CD1c-positive myeloid dendritic cell (primary cell): ENCODE results near the gene MCL1.
"Not testable (repeated sequence)": the region's sequence is repeated elsewhere in the genome, so short reads cannot be mapped to it uniquely, and the experiment has no call there.

Source experiments
- DNase-seq: peaks from one replicate; pipeline ENCODE4 v3.0.0-alpha.2; 2016; ENCODE audit errors: extremely low spot score

MCL1 gene

DNA sequence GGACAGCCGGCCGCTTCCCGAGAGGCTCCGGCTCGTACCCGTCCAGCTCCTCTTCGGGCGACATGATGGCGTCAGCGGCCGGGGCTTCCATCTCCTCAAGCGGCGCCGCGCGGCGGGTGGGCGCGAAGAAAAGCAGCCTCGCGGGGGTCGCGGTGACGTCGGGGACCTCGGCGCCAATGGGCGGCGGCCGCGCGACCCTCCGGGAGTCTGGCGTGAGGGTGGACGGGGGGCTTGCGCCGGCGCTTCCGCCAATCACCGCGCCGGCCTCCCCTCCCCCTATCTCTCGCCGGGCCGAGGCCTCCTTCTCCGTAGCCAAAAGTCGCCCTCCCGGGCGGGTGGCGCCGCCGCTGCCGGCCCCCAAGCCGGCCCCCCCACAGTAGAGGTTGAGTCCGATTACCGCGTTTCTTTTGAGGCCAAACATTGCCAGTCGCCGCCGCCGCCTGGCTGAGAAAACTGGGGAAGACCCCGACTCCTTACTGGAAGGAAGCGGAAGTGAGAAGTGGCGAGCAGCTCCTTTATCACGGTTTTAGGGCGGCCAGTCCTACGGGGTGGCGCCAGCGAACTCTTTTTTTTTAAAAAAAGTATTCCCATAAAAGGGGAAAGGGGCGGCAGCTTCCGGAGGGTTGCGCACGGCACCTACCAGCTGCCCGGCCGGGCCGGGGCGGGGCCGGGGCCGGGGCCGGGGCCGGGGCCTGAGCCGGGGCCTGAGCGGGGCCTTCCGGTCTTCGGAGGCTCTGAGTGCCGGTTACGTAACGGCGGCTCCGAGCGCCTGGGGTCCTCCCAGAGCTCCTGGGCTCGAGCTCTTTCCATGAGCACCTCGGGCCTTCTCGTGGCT is at the start of gene MCL1:
Gene MCL1, minus strand, starts transcription at position 501 of the 835 bp plus-strand sequence. Its CDS starts 80 bp downstream, at position 421.
- DNase-seq: peak; percentile 97

GRCh38 chr1:150628766-150629114 is 49.3 kb upstream of the MCL1 start:
- DNase-seq: no peak

DNA sequence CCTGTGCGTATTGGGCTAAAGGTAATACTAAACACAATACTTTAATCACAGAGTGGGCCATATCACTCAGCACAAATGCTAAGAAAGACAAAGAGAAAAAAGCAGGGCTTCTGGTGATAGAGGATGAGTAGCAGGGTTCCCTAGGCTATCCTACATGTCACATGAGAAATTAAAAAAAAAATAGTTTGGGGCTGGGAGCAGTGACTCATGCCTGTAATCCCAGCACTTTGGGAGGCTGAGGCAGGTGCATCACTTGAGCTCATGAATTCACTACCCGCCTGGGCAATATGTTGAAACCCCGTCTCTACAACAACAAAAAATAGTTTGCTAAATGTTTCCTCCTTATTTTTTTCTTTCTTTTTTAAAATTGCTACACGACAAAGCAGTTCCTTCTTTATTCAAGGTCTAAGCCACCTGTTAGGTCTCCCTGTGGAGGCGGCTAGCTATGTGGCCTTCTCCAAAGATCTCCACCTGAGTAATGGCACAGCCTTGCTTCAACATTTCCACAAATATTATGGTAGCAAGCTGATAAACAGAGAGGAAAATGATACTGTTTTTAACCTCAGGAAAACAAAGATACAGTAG is 48.5 kb upstream of the MCL1 start:
- peak; percentile 34 for DNase-seq

DNA sequence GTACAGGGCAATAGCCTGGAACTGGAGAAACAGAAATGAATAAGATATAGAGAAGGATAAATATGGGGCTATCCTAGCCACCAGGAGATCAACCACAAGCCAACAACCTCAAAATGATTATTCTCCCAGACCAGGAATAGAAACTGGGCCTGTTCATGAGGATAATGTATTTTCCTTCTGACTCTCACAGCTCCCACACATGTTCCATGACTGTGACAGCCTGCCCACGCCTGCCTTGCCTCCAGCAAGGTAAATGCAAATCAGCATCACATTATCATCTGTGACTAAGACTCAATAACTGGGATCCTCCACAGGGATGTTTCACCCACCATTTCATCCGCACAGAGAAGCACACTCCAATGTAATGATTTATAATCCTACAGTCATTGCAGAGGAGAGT is 46.7 kb upstream of the MCL1 start:
- DNase-seq: no peak

GRCh38 chr1:150624546-150624945 is 45.1 kb upstream of the MCL1 start:
- not testable (repeated sequence) for DNase-seq

GRCh38 chr1:150624134-150624533 is 44.7 kb upstream of the MCL1 start:
- DNase-seq: not testable (repeated sequence)

DNA sequence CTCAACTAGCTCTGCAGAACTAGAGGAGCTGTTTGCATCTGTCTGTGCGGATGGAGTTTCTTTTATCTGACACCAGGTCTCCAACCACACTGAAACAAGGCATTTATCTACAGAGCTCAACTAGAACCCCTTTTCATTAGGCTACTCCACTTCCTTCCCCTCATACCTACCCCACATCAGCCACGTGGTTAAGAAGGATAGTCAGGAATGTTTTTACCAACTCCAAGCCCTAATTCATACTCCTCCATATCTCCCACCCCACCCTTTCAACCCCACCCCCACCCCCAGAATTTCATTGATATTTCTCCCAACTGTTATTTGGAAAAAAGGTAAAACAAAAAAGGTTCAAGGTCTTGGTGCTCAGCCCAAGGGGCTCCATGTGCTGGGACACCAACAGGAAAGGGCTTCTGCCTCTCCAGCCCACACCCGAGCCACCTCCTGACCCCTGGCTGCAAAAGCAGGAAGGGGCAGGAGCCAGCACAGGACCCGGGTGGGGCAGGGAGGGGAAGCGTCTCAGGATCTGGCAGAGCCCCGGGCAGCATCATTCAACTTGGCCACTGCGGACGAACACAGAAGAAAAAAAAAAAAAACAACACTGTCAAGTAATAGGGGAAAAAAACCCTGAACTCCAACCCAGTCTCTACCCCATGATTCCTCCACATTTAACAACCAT is 43.0 kb upstream of the MCL1 start:
- DNase-seq: no peak

GRCh38 chr1:150621497-150622302 is 42.3 kb upstream of the MCL1 start:
- DNase-seq: peak; percentile 81

DNA sequence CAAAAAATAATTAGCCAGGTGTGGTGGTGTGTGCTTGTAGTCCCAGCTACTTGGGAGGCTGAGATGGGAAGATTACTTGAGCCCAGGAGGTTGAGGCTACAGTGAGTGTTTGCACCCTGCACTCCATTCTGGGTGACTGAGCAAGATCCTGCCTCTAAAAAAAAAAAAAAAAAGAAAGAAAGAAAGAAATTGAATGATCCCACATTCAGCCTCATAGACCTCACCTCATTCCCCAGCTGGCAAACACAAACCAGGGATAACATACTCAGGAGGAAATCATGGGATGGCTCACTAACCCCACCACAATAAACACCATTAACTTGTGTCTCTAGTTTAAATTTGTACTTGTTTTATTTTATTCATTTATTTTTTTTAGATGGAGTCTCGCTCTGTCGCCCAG is 41.5 kb upstream of the MCL1 start:
- DNase-seq: no peak

DNA sequence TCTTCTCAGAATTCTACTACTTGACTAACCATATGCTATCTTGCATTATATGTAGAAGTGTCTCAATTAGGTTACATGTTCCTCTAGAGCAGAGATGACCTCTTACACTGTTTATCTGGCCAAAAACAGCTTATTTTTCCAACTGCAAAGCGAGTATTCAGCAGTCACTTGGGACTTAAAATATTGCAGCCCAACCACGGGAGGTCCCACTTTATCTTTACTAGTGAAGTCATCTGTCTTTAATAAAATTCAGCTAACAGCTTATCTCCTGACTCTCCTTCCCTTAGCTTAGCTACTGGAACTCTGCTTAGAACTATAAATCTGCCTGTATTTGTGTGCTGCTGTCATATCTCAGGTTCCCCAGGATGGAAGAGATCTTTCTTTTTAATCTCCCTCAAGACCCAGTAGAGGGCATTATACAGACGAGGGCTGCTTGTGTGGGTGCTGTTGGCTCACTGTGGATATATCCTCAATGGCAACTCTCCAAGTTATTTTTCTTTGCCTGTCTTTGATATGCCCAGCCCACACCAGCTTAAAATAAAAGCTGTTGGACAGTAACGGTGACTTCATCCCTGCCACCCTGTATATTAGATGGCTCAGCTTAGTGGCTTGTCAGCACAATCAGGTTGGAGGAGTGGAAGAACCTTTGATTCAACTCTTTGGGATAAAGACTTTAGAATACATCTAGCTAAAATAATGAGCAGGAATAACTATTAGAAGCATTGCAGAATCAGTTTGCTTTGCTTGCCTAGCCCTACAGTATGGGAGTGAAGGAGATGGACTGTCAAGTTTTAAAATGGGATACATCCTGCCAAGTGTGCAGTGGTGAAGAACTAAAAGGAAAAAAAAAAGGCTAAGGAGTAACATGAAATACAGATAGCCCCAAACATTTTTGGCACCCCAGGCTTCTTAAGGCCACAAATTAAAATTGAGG is 40.4 kb upstream of the MCL1 start:
- peak; percentile 72 for DNase-seq

DNA sequence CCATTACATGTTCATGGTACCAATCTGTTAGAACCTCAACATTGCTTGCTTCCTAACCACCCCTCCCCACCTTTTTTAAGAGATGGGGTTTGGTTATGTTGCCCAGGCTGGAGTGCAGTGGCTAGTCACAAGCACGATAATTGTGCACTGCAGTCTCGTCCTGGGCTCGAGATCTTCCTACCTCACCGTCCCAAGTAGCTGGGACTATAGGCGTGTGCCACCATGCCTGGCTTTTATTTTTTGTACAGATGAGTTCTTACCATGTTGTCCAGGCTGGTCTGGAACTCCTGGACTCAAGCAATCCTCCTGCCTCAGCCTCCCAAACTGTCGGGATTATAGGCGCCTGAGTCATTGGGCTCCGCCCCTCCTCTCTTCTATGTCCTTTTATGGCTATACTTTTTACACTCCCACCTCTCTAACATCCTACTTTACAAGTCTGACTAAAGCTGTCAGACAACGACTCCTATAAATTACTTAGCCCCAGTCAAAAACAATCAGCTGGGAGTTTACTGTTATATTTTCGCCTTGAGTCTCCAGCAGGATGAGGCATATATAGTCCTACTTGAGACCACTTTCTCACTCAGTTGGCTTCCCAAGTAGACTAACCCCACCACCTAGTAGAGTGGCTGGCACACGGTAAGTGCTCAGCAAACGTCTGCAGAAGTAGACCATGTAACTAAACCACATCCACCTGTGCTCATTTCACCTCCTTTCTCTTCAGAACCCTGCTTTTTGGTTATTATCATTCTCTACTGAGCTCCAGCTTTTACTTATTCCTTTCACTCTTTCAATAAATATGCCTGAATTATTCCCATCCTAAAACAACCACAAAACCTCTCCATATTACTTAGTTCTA is 36.2 kb upstream of the MCL1 start:
- no peak for DNase-seq

DNA sequence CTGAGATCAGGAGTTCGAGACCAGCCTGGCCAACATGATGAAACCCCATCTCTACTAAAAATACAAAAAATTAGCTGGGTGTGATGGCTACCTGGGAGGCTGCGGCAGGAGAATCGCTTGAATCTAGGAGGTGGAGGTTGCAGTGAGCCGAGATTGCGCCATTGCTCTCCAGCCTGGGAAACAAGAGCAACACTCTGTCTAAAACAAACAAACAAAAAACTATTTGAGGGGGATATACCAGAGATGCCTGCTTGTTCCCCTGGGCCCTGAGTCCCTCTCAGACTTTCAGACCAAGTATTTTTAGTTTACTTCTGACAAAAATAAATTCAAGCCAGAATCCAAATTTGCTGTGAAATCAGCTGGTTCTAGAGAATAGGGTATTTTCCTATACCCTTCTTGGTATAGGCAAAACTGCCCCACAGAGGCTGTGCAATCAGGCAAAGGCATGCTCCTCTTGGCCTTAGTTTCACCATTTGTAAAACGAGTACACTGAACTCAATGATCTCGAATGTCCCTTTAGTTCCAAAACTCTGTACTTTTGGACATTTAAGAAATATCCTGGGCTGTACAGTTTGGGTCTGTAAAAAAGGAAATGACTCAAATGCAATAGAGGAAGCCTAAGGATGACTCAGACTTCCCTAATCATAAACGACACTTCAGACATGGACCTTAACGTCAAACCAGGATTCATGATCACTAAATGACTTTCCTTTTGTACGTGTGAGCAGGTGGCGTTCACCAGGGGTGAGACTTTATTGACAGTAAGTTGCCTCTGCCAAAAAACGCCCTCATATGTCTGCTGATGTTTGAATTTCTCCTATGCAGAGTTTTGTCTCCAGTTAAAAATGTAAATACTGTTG is 33.9 kb upstream of the MCL1 start:
- DNase-seq: peak; percentile 95

DNA sequence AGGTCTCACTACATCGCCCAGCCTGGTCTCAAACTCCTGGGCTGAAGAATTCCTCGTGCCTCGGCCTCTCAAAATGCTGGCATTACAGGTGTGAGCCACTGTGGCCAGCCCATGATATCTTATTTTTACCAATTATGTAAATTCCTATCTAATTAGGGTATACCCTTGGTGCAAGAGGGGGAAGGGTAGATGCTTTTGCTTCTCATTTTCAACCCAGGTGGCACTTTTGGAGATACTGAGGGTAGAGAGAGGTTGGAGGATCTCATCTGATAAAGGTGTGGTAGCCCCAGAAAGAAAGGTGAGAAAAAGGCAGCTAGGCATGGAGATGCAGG is 32.6 kb upstream of the MCL1 start:
- no peak for DNase-seq

GRCh38 chr1:150610576-150610975 is 31.2 kb upstream of the MCL1 start:
- DNase-seq: no peak

- no peak for DNase-seq
Observed at GRCh38 chr1:150609732-150610131, 30.3 kb upstream of the MCL1 start.

DNA sequence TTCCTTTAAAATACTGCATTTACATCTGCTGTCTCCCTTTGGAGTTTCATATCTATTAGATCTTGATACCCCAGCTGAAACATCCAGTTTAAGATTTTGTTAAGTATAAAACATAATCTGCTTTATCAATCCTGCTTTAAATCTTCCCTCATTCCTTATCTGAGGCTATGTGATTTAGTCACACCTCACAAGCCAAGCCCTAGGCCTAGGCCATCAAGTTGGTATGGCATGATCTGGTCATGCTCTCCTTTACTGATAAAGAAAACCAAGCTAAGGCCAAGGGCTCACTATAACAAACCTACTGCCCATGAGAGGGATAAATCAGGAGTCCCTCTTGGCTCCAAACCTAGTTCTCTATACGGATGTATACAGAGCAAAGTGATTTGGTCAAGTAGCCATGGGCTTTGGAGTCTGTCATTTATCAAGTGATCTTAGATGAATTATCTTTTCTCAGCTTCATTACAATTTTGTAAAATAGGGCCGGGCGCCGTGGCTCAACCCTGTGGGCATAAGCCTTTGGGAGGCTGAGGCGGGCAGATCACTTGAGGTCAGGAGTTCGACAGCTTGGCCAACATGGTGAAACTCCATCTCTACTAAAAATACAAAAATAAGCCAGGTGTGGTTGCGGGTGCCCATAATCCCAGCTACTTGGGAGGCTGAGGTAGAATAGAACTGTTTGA is 27.2 kb upstream of the MCL1 start:
- no peak for DNase-seq

GRCh38 chr1:150605451-150605731 is 26.0 kb upstream of the MCL1 start:
- not testable (repeated sequence) for DNase-seq

GRCh38 chr1:150604226-150604588 is 24.8 kb upstream of the MCL1 start:
- DNase-seq: no peak

DNA sequence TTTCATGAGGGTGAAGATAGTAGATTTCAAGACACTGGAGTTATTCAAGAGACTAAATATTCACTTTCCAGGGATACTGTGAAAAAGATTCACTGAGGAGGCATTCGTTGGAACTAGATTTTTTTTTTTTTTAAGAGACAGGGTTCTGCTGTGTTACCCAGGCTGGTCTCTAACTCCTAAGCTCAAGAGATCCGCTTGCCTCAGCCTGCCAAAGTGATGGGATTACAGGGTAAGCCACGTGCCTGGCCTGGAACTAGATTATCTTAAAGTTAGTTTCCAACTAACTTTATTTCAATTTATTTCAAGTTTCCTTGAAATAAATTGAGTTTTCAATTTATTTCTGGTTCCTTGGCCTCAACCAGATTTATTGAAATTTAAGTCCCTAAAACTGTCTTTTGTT is 24.3 kb upstream of the MCL1 start:
- DNase-seq: no peak
